ENCODE data around the gene UNC13D. TPM values are rescaled to one million over a fixed set of nuclear protein-coding genes. Genes with fewer than 3 reads are reported as not detected.

UNC13D gene
- polyA plus RNA-seq, 3 donors, result 28.4 to 111 (median 53.3) TPM

DNA sequence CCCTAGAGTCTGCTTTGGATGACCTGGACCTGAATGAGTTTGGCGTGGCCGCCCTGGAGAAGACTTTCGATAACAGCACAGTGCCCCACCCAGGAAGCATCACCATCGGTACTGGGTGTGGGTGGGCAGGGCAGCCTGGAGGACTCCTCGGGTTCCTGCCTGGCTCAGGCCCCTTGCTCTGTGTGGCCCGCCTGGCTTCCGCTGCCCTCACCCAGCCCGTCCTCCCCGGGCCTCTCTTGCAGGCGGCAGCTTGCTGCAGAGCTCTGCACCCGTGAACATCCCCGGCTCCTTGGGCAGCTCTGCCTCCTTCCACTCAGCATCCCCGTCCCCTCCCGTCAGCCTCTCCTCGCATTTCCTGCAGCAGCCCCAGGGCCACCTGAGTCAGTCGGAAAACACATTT lies 24.5 kb downstream of the UNC13D start:
- no peaks in the 10 kb centered on the region for H3K4me1 ChIP-seq (ENCODE audit: control insufficient read depth in 1 of 2, insufficient read depth in 2 of 2, low read length in 2 of 2)
- no peak overlapping the region for H3K4me2 ChIP-seq (replicated peaks; ENCODE audit: extremely low read depth, low read length, poor library complexity, severe bottlenecking)
- DNase-seq, result no peak
- TF ChIP-seq, protein P1, sequence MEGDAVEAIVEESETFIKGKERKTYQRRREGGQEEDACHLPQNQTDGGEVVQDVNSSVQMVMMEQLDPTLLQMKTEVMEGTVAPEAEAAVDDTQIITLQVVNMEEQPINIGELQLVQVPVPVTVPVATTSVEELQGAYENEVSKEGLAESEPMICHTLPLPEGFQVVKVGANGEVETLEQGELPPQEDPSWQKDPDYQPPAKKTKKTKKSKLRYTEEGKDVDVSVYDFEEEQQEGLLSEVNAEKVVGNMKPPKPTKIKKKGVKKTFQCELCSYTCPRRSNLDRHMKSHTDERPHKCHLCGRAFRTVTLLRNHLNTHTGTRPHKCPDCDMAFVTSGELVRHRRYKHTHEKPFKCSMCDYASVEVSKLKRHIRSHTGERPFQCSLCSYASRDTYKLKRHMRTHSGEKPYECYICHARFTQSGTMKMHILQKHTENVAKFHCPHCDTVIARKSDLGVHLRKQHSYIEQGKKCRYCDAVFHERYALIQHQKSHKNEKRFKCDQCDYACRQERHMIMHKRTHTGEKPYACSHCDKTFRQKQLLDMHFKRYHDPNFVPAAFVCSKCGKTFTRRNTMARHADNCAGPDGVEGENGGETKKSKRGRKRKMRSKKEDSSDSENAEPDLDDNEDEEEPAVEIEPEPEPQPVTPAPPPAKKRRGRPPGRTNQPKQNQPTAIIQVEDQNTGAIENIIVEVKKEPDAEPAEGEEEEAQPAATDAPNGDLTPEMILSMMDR (IDR thresholded peaks at IDR 0.05), result no peak
- no peaks in the 10 kb centered on the region for H3K9me3 ChIP-seq (replicated peaks in 1 of 2; ENCODE audit: control insufficient read depth in 1 of 2, insufficient read depth in 1 of 2, low read length in 2 of 2)
- no peak overlapping the region for H3K9ac ChIP-seq (ENCODE audit: insufficient read depth, low read length, poor library complexity, severe bottlenecking)
- no peaks in the 10 kb centered on the region for H3K79me2 ChIP-seq (ENCODE audit: insufficient read depth, low read length)
- H4K20me1 ChIP-seq (ENCODE audit: insufficient read depth, low read length), result peaks cover 1% of the 10 kb centered on the region
- Mint-ChIP-seq H3K4me1 (peaks cover under 1% of the 10 kb centered on the region), H3K27ac (peak overlapping the region in 1 of 7 donors; percentile 83), H3K9me3 (no peaks in the 10 kb centered on the region), H3K4me3 (no peak overlapping the region), H3K36me3 (peaks cover 46 to 72% of the 10 kb centered on the region in 2 donors), H3K27me3 (ENCODE audit: low read depth in 3 of 3) (no peaks in the 10 kb centered on the region)
- no peak overlapping the region for H2AFZ ChIP-seq (ENCODE audit: insufficient read depth, low read depth, low read length, poor library complexity, severe bottlenecking)
- WGBS (ENCODE audit: insufficient coverage), result 88% methylated on average over 9 of the region's 16 CpGs
- H3K27me3 ChIP-seq (ENCODE audit: control insufficient read depth in 2 of 2, insufficient read depth in 2 of 2, low read length in 2 of 2), result no peaks in the 10 kb centered on the region
- intact Hi-C loops (cut with micrococcal nuclease), result loop anchor here in 1 of 2 donors (5.0 kb wide), 1 partner anchor 57 kb away; no protein-coding TSS in a partner anchor
- H3K27ac ChIP-seq (ENCODE audit: low read depth in 1 of 2, low read length in 2 of 2), result no peak overlapping the region
- H3K4me3 ChIP-seq (replicated peaks in 1 of 3; ENCODE audit: low read depth in 2 of 3, low read length in 3 of 3), result no peak overlapping the region
- peaks cover 62 to 81% of the 10 kb centered on the region in 2 donors for H3K36me3 ChIP-seq (replicated peaks in 1 of 2; ENCODE audit: control insufficient read depth in 1 of 2, insufficient read depth in 2 of 2, low read length in 2 of 2)

DNA sequence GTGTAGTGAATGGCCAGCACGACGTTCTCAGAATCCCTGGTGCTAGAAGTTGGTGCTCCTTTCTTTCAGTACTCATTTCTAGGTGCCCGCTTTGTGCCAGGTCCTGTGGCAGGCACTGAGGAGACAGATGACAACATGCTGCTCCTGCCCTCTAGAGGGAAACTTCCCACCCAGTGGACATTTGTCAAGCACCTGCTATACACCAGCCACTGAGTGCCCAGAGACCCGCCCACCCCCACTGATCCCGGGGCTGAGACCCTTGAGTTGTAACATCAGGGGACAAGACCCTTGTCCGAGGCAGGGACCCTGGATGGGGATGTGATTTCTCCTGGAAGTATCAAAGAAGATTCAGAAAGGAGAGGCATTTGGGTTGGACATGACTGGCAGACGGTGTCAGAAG lies 25.1 kb downstream of the UNC13D start:
- H3K4me3 ChIP-seq (replicated peaks in 1 of 3; ENCODE audit: low read depth in 2 of 3, low read length in 3 of 3), result no peak overlapping the region
- H2AFZ ChIP-seq (ENCODE audit: insufficient read depth, low read depth, low read length, poor library complexity, severe bottlenecking), result no peak overlapping the region
- H3K27ac Mint-ChIP-seq, result peak overlapping the region in 3 of 7 donors; percentile 8 to 83 (median 65)
- peak overlapping the region in 1 of 2 donors; percentile 8 for H3K27ac ChIP-seq (ENCODE audit: low read depth in 1 of 2, low read length in 2 of 2)
- H3K9me3 ChIP-seq (replicated peaks in 1 of 2; ENCODE audit: control insufficient read depth in 1 of 2, insufficient read depth in 1 of 2, low read length in 2 of 2), result no peaks in the 10 kb centered on the region
- H3K27me3 Mint-ChIP-seq (ENCODE audit: low read depth in 3 of 3), result peaks cover 0 to 2% (median 0%) of the 10 kb centered on the region in 3 donors
- no peak for DNase-seq
- WGBS (ENCODE audit: insufficient coverage), result 96% methylated on average over 4 of the region's 7 CpGs
- no peaks in the 10 kb centered on the region for H3K4me1 ChIP-seq (ENCODE audit: control insufficient read depth in 1 of 2, insufficient read depth in 2 of 2, low read length in 2 of 2)
- no peak overlapping the region for H3K4me3 Mint-ChIP-seq
- peaks cover 48 to 76% of the 10 kb centered on the region in 2 donors for H3K36me3 Mint-ChIP-seq
- no peaks in the 10 kb centered on the region for H4K20me1 ChIP-seq (ENCODE audit: insufficient read depth, low read length)
- H3K27me3 ChIP-seq (ENCODE audit: control insufficient read depth in 2 of 2, insufficient read depth in 2 of 2, low read length in 2 of 2), result no peaks in the 10 kb centered on the region
- H3K9ac ChIP-seq (ENCODE audit: insufficient read depth, low read length, poor library complexity, severe bottlenecking), result no peak overlapping the region
- no peaks in the 10 kb centered on the region for H3K9me3 Mint-ChIP-seq
- intact Hi-C loops (cut with micrococcal nuclease), result no loop called here
- H3K36me3 ChIP-seq (replicated peaks in 1 of 2; ENCODE audit: control insufficient read depth in 1 of 2, insufficient read depth in 2 of 2, low read length in 2 of 2), result peaks cover 62 to 81% of the 10 kb centered on the region in 2 donors
- H3K79me2 ChIP-seq (ENCODE audit: insufficient read depth, low read length), result no peaks in the 10 kb centered on the region
- TF ChIP-seq, protein P1 (IDR thresholded peaks at IDR 0.05), result no peak
- H3K4me1 Mint-ChIP-seq, result no peaks in the 10 kb centered on the region
- H3K4me2 ChIP-seq (replicated peaks; ENCODE audit: extremely low read depth, low read length, poor library complexity, severe bottlenecking), result no peak overlapping the region
